Cortex of kidney (tissue), 1 donor: ENCODE data around the gene OR5AR1.
"Not testable (repeated sequence)": the region's sequence is repeated elsewhere in the genome, so short reads cannot be mapped to it uniquely, and the experiment has no call there.

Experiments used
- DNase-seq: peaks from one replicate; lab custom pipeline; 2025; lab: John Stamatoyannopoulos, UW

The OR5AR1 gene

GRCh38 chr11:56663386-56663785 is at the start of gene OR5AR1:
OR5AR1 (plus strand) TSS chr11:56663686; CDS start chr11:56663686, 0 bp downstream.
- no peak for DNase-seq

GRCh38 chr11:56624661-56625110 is 38.8 kb upstream of the OR5AR1 start:
- no peak for DNase-seq

GRCh38 chr11:56625946-56626345 is 37.5 kb upstream of the OR5AR1 start:
- no peak for DNase-seq

GRCh38 chr11:56632329-56632728 is 31.2 kb upstream of the OR5AR1 start:
- DNase-seq, result no peak

GRCh38 chr11:56636861-56637260 is 26.6 kb upstream of the OR5AR1 start:
- DNase-seq, result no peak

- DNase-seq, result no peak
Measured at GRCh38 chr11:56637500-56637899, 26.0 kb upstream of the OR5AR1 start.

GRCh38 chr11:56642339-56642738 is 21.1 kb upstream of the OR5AR1 start, which contains the start of gene OR5AP2:
OR5AP2 (minus strand) TSS chr11:56642439; CDS start chr11:56642439, 0 bp downstream.
- no peak for DNase-seq

- DNase-seq, result no peak
Measured at GRCh38 chr11:56659755-56660154, 3.7 kb upstream of the OR5AR1 start.

- DNase-seq, result no peak
Measured at GRCh38 chr11:56670984-56671383, 7.5 kb downstream of the OR5AR1 start.

- no peak for DNase-seq
Measured at GRCh38 chr11:56688554-56689100, 25.1 kb downstream of the OR5AR1 start.

- not testable (repeated sequence) for DNase-seq
Measured at GRCh38 chr11:56691179-56691578, 27.7 kb downstream of the OR5AR1 start.

- no peak for DNase-seq
Measured at GRCh38 chr11:56693428-56693827, 29.9 kb downstream of the OR5AR1 start.

- no peak for DNase-seq
Measured at GRCh38 chr11:56698795-56699194, 35.3 kb downstream of the OR5AR1 start, which contains the start of gene OR9G1. OR9G1 (plus strand) TSS chr11:56699095; CDS start chr11:56700388, 1,293 bp downstream.

GRCh38 chr11:56700242-56700913 is 36.9 kb downstream of the OR5AR1 start:
- no peak for DNase-seq

- no peak for DNase-seq
Measured at GRCh38 chr11:56700914-56701485, 37.5 kb downstream of the OR5AR1 start.

- DNase-seq, result no peak
Measured at GRCh38 chr11:56705784-56706396, 42.4 kb downstream of the OR5AR1 start.

- no peak for DNase-seq
Measured at GRCh38 chr11:56706486-56706885, 43.0 kb downstream of the OR5AR1 start.

- no peak for DNase-seq
Measured at GRCh38 chr11:56714206-56714605, 50.7 kb downstream of the OR5AR1 start.
